Upper lobe of left lung (tissue), 4 donors: ENCODE measurements around the gene CPAMD8.
"Not testable (repeated sequence)": the region's sequence is repeated elsewhere in the genome, so short reads cannot be mapped to it uniquely, and the experiment has no call there.

ENCODE experiments used
- CTCF ChIP-seq, 6 experiments: fragments of 450-650 bp in 4 of 6; fragments of 200-600 bp in 2 of 6; sonication (generic) in 2 of 6; IDR thresholded peaks; one replicate each; pipeline ENCODE4 v1.5.1; 2016 to 2019; ENCODE audit warnings: antibody characterized with exemption in 6 of 6
- EP300 ChIP-seq, 4 donors: sonication (generic); formaldehyde crosslinking; IDR thresholded peaks; one replicate each; pipeline ENCODE4 v1.5.1; 2017; ENCODE audit warnings: antibody characterized with exemption in 4 of 4, control low read depth in 2 of 4

GRCh38 chr19:16982586-16982985 is 44.0 kb downstream of the CPAMD8 start:
- not testable (repeated sequence) for TF ChIP-seq CTCF, EP300 (IDR thresholded peaks at IDR 0.05)
